CD4-positive, CD25-positive, alpha-beta regulatory T cell (primary cell): Measurements from ENCODE around the gene DHX30. TPM values are rescaled to one million over a fixed set of nuclear protein-coding genes. Genes with fewer than 3 reads are reported as not detected.
A peak's percentile ranks its signal among the peaks of the same experiment; 100 is the strongest.

Experiments
- ATAC-seq, 2 donors: fragments of 150-1000 bp; cut with Tn5 transposase; one replicate each; pipeline ENCODE4 v1.10.0; 2021; ENCODE audit warnings: low read depth in 2 of 2, moderate number of reproducible peaks in 2 of 2, moderate library complexity in 1 of 2
- DNase-seq, 3 donors: peaks; one replicate each; pipeline versions ENCODE4 v3.0.0 to v3.0.0-alpha.2; 2012 to 2022; ENCODE audit warnings: mixed read lengths in 1 of 3
- H3K27ac ChIP-seq: one replicate; pipeline ENCODE4 v1.7.0; 2013; ENCODE audit warnings: mild to moderate bottlenecking, low read length; ENCODE audit not compliant: insufficient read depth, poor library complexity, severe bottlenecking
- H3K27me3 ChIP-seq: one replicate; pipeline ENCODE4 v1.7.0; 2013; ENCODE audit warnings: low read length; ENCODE audit not compliant: control insufficient read depth, insufficient read depth
- H3K36me3 ChIP-seq: one replicate; pipeline ENCODE4 v1.7.0; 2013; ENCODE audit warnings: mild to moderate bottlenecking, low read length, moderate library complexity; ENCODE audit not compliant: control insufficient read depth, insufficient read depth
- H3K4me1 ChIP-seq: 2 replicates; pipeline ENCODE4 v1.7.0; 2013; ENCODE audit warnings: mild to moderate bottlenecking, low read length; ENCODE audit not compliant: insufficient read depth, control insufficient read depth, poor library complexity, severe bottlenecking
- H3K4me3 ChIP-seq: one replicate; pipeline ENCODE4 v1.7.0; 2013; ENCODE audit warnings: low read depth, mild to moderate bottlenecking, low read length, moderate library complexity
- H3K9me3 ChIP-seq, 2 experiments: 1 replicate in 1 of 2; 2 replicates in 1 of 2; pipeline ENCODE4 v1.7.0; 2013; ENCODE audit warnings: low read length in 2 of 2, mild to moderate bottlenecking in 1 of 2, moderate library complexity in 1 of 2; ENCODE audit not compliant: control insufficient read depth in 2 of 2
- H3K27ac Mint-ChIP-seq, 3 donors: one replicate each; pipeline ENCODE4 v1.8.0; 2020 to 2022; ENCODE audit warnings: mild to moderate bottlenecking in 3 of 3, mixed read lengths in 3 of 3, moderate library complexity in 2 of 3
- H3K27me3 Mint-ChIP-seq: one replicate; pipeline ENCODE4 v1.8.0; 2022; ENCODE audit warnings: mild to moderate bottlenecking, mixed read lengths
- H3K36me3 Mint-ChIP-seq: one replicate; pipeline ENCODE4 v1.8.0; 2020; ENCODE audit warnings: mixed read lengths
- H3K4me1 Mint-ChIP-seq, 4 donors: one replicate each; pipeline ENCODE4 v1.8.0; 2020 to 2022; ENCODE audit warnings: mixed read lengths in 4 of 4, mild to moderate bottlenecking in 1 of 4
- H3K4me3 Mint-ChIP-seq, 4 donors: one replicate each; pipeline ENCODE4 v1.8.0; 2020 to 2022; ENCODE audit warnings: mild to moderate bottlenecking in 4 of 4, mixed read lengths in 4 of 4, moderate library complexity in 3 of 4
- H3K9me3 Mint-ChIP-seq, 7 donors: one replicate each; pipeline ENCODE4 v1.8.0; 2020 to 2022; ENCODE audit warnings: mixed read lengths in 7 of 7, mild to moderate bottlenecking in 3 of 7, moderate library complexity in 2 of 7
- polyA plus RNA-seq, 4 donors: library from polyadenylated mRNA; unstranded; fragments of 300-500 nt; fragmentation: Illumina TruSeq; gene quantifications; one replicate each; pipeline ENCODE4 v1.2.3, GENCODE V29; 2021
- total RNA-seq: library from RNA; stranded (reverse); gene quantifications from one replicate; pipeline ENCODE4 v1.2.3, GENCODE V29; 2022

The DHX30 gene
- total and polyA plus RNA-seq, 5 donors from 2014 or later = 34.7 to 70.7 (median 35.4) TPM

- ATAC-seq (no peak), DNase-seq (no peak)
- Histone ChIP-seq H3K36me3 (no peaks in the 10 kb centered on the region), H3K27me3 (no peaks in the 10 kb centered on the region), H3K4me3 (no peak overlapping the region), H3K27ac (no peak overlapping the region), H3K9me3 (no peaks in the 10 kb centered on the region), H3K4me1 (no peaks in the 10 kb centered on the region)
- Mint-ChIP-seq H3K27me3 (peaks cover 12% of the 10 kb centered on the region), H3K36me3 (no peaks in the 10 kb centered on the region), H3K27ac (no peak overlapping the region), H3K4me3 (peak overlapping the region in 1 of 4 donors; percentile 50), H3K4me1 (peaks cover 0 to 9% (median 4%) of the 10 kb centered on the region in 4 donors), H3K9me3 (no peaks in the 10 kb centered on the region)
These were observed 11.6 kb upstream of the DHX30 start for GRCh38 chr3:47791193-47791855.

- no peaks in the 10 kb centered on the region for H3K9me3 Mint-ChIP-seq
- peaks cover 0 to 9% (median 4%) of the 10 kb centered on the region in 4 donors for H3K4me1 Mint-ChIP-seq
- H3K4me1 ChIP-seq = no peaks in the 10 kb centered on the region
These were observed 10.2 kb upstream of the DHX30 start for GRCh38 chr3:47792699-47793098.

GRCh38 chr3:47794544-47794943 lies 8.4 kb upstream of the DHX30 start:
- H3K36me3 ChIP-seq = no peaks in the 10 kb centered on the region
- DNase-seq (no peak), ATAC-seq (no peak)
- no peaks in the 10 kb centered on the region for H3K9me3 ChIP-seq
- H3K27me3 ChIP-seq = no peaks in the 10 kb centered on the region
- no peaks in the 10 kb centered on the region for H3K9me3 Mint-ChIP-seq
- H3K4me1 Mint-ChIP-seq = no peaks in the 10 kb centered on the region
- H3K27ac ChIP-seq = no peak overlapping the region
- H3K4me3 Mint-ChIP-seq = no peak overlapping the region
- no peaks in the 10 kb centered on the region for H3K4me1 ChIP-seq
- H3K36me3 Mint-ChIP-seq = no peaks in the 10 kb centered on the region
- H3K27ac Mint-ChIP-seq = no peak overlapping the region
- H3K27me3 Mint-ChIP-seq = no peaks in the 10 kb centered on the region
- no peak overlapping the region for H3K4me3 ChIP-seq

More at GRCh38 chr3:47792699-47793098, 10.2 kb upstream of the DHX30 start:
- Mint-ChIP-seq H3K36me3 (no peaks in the 10 kb centered on the region), H3K27ac (no peak overlapping the region), H3K27me3 (peaks cover 12% of the 10 kb centered on the region), H3K4me3 (peak overlapping the region in 1 of 4 donors; percentile 8)
- H3K27me3 ChIP-seq = no peaks in the 10 kb centered on the region
- H3K4me3 ChIP-seq = no peak overlapping the region
- H3K27ac ChIP-seq = no peak overlapping the region
- no peaks in the 10 kb centered on the region for H3K9me3 ChIP-seq
- ATAC-seq (no peak), DNase-seq (no peak)
- H3K36me3 ChIP-seq = no peaks in the 10 kb centered on the region

GRCh38 chr3:47799733-47800132 lies 3.2 kb upstream of the DHX30 start:
- ATAC-seq (no peak), DNase-seq (peak in 1 of 3 donors; percentile 17)
- peak overlapping the region in 2 of 4 donors; percentile 38 to 79 for H3K4me3 Mint-ChIP-seq
- peaks cover 4% of the 10 kb centered on the region for H3K27me3 Mint-ChIP-seq
- H3K9me3 Mint-ChIP-seq = no peaks in the 10 kb centered on the region
- no peaks in the 10 kb centered on the region for H3K27me3 ChIP-seq
- no peak overlapping the region for H3K4me3 ChIP-seq
- H3K4me1 Mint-ChIP-seq = peaks cover 0 to 23% (median 12%) of the 10 kb centered on the region in 4 donors
- no peaks in the 10 kb centered on the region for H3K36me3 ChIP-seq
- H3K4me1 ChIP-seq = peaks cover 20% of the 10 kb centered on the region
- H3K27ac ChIP-seq = no peak overlapping the region
- H3K9me3 ChIP-seq = no peaks in the 10 kb centered on the region
- peaks cover 3% of the 10 kb centered on the region for H3K36me3 Mint-ChIP-seq
- H3K27ac Mint-ChIP-seq = no peak overlapping the region

- H3K9me3 Mint-ChIP-seq = no peaks in the 10 kb centered on the region
- H3K27me3 Mint-ChIP-seq = peaks cover 4% of the 10 kb centered on the region
- H3K27me3 ChIP-seq = no peaks in the 10 kb centered on the region
- peak in 1 of 2 donors; percentile 17 for ATAC-seq
- H3K9me3 ChIP-seq = no peaks in the 10 kb centered on the region
- H3K4me3 ChIP-seq = peak overlapping the region; percentile 87
- H3K36me3 Mint-ChIP-seq = peaks cover 3% of the 10 kb centered on the region
- H3K36me3 ChIP-seq = no peaks in the 10 kb centered on the region
- H3K4me3 Mint-ChIP-seq = peak overlapping the region; percentile 91 to 99 (median 96)
- peaks cover 0 to 30% (median 17%) of the 10 kb centered on the region in 4 donors for H3K4me1 Mint-ChIP-seq
- peak overlapping the region; percentile 88 for H3K27ac ChIP-seq
- DNase-seq = peak in 1 of 3 donors; percentile 40
- peaks cover 20% of the 10 kb centered on the region for H3K4me1 ChIP-seq
- H3K27ac Mint-ChIP-seq = peak overlapping the region in 2 of 3 donors; percentile 90 to 95
These were observed 615 bp downstream of the DHX30 start for GRCh38 chr3:47803480-47804025.

- Histone ChIP-seq H3K4me3 (peak overlapping the region; percentile 37), H3K27ac (no peak overlapping the region), H3K27me3 (no peaks in the 10 kb centered on the region), H3K9me3 (no peaks in the 10 kb centered on the region), H3K36me3 (peaks cover 3% of the 10 kb centered on the region), H3K4me1 (peaks cover 20% of the 10 kb centered on the region)
- Mint-ChIP-seq H3K27me3 (peaks cover 4% of the 10 kb centered on the region), H3K4me3 (peak overlapping the region; percentile 82 to 99 (median 88)), H3K36me3 (peaks cover 3% of the 10 kb centered on the region), H3K27ac (peak overlapping the region in 2 of 3 donors; percentile 11 to 69), H3K4me1 (peaks cover 0 to 32% (median 17%) of the 10 kb centered on the region in 4 donors), H3K9me3 (no peaks in the 10 kb centered on the region)
- DNase-seq (no peak), ATAC-seq (no peak)
These were observed 1.6 kb downstream of the DHX30 start for GRCh38 chr3:47804577-47804976.

GRCh38 chr3:47813551-47814177 lies 10.7 kb downstream of the DHX30 start:
- Mint-ChIP-seq H3K4me1 (peaks cover 0 to 14% (median 10%) of the 10 kb centered on the region in 4 donors), H3K36me3 (peaks cover 21% of the 10 kb centered on the region), H3K27ac (peak overlapping the region in 1 of 3 donors; percentile 22), H3K9me3 (no peaks in the 10 kb centered on the region), H3K4me3 (no peak overlapping the region), H3K27me3 (no peaks in the 10 kb centered on the region)
- H3K9me3 ChIP-seq = no peaks in the 10 kb centered on the region
- H3K4me1 ChIP-seq = no peaks in the 10 kb centered on the region
- DNase-seq = no peak
- no peak overlapping the region for H3K27ac ChIP-seq
- no peak overlapping the region for H3K4me3 ChIP-seq
- H3K36me3 ChIP-seq = peaks cover 36% of the 10 kb centered on the region
- no peak for ATAC-seq
- H3K27me3 ChIP-seq = no peaks in the 10 kb centered on the region
